Measurements from ENCODE around the gene SNRPD2.
"Not testable (repeated sequence)": the region's sequence is repeated elsewhere in the genome, so short reads cannot be mapped to it uniquely, and the experiment has no call there.

SNRPD2 gene

GRCh38 chr19:45705115-45705514 lies 13.4 kb upstream of the SNRPD2 start:
- DNase-seq (ENCODE audit: low read depth): no peak

DNA sequence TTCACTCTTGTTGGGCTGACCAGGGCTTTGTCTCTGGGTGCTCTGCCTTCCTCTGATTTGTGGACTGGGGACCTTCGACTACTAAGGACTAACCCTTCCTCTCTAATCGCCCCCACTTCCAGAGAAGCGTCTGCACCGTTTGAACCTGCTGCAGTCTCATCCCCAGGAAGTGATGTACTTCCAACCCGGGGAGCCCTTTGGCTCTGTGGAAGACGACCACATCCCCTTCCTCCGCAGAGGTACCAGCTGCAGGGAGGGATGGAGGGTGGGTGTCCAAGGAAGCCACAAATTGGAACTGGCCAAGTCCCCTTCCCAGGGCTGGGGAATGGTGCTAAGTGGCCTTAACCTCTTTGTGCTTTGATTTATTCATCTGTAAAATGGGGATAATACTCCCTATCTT lies 9.9 kb upstream of the SNRPD2 start:
- no peak for DNase-seq (ENCODE audit: low read depth)

GRCh38 chr19:45693106-45693788 lies 1.5 kb upstream of the SNRPD2 start:
- DNase-seq (ENCODE audit: low read depth): peak; percentile 68

DNA sequence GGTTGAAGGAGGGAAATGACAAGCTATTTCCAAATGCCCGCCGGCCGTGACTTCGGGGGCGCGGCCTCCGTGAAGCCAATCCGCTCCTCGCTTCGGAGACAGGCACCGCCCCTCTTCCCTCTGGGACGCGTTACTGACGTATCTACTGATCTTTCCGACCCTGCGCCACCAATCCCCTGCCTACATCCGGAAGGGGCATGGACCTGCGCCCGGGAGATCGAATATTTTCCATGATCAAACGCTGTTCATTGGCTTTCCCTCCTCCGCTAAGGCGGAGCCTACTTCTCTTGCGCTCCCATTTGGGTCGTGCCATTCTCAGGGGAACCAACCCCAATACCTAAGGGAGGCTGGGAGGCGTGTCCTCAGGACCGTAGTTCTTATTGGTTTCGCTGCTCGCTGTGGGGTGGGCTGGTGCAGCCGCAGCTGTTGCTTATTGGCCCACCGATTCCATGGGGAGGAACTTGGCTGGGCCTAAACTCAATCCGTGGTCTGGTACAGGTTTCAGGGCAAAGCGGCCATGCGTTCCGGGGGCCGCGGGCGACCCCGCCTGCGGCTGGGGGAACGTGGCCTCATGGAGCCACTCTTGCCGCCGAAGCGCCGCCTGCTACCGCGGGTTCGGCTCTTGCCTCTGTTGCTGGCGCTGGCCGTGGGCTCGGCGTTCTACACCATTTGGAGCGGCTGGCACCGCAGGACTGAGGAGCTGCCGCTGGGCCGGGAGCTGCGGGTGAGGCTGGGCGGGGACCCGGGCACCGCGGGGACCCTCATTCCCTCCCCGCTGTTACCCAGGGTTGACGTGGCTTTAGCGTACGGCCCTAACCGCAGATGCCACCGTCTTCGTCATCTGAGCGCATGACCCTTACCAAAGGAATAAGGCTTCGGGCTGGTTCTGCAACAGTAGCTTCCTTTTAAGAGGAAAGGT lies 693 bp upstream of the SNRPD2 start, which contains the start of gene QPCTL:
Gene QPCTL (plus strand): TSS at position 480 of the 919 bp plus-strand sequence. CDS start 38 bp downstream, at position 518.
- DNase-seq (ENCODE audit: low read depth): peak; percentile 95

DNA sequence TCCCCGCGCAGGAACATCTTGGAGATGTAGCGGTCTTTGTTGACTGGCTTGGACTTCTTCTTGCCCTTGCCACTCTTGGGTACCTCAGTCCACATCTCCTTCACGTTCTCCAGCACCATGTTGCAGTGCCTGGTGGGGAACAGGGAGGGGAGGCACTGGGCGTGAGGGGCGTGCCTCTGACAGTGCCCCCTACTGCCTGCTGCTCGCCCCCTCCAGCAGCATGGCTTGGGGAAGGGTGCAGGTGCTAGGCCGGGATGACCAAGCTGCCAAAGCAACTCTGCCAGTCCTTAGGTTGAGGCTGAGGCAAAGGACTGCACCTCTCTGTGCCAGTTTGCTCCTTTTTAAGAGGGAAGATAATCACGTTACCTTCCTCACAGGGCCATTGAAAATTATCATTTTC lies 4.2 kb downstream of the SNRPD2 start:
- DNase-seq (ENCODE audit: low read depth): no peak

- not testable (repeated sequence) for DNase-seq (ENCODE audit: low read depth)
These were observed 6.7 kb downstream of the SNRPD2 start for GRCh38 chr19:45685045-45685444.

DNA sequence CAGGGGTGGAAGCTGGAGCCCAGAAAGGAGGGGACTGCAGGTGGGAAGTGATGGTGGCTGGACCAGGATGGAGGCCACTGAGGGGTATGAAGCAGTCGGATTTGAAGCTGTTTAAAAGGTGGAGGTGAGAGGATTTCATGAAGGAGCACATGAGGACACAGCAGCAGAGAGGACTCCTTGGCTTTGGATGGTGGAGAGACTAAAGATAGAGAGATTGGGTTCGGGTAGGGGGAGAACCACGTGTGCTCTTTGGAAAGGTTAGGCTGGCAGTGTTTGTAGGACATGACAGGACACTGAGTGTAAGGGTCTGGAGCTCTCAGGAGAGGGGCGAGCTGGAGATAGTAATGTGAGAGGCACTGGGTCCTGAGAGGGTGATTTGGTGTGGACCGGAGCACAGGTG lies 8.8 kb downstream of the SNRPD2 start:
- no peak for DNase-seq (ENCODE audit: low read depth)

DNA sequence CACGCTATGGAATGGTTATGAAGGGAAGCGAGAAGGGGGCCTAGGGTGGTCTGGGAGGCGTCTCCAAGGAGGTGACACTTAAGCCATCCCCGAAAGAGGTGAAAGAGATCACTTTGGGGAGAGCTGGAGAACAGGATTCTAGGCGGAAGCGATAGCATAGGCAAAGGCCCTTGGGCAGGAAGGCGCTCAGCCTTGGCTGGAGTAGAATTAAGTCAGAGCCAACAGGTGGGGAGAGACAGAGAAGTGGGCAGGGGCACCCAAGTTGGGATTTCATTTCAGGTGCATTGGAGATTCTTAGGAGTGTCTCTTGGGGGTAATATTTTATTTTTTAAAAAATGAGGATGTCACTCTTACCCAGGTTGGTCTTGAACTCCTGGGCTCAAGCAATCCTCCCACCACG lies 9.6 kb downstream of the SNRPD2 start:
- DNase-seq (ENCODE audit: low read depth): no peak

DNA sequence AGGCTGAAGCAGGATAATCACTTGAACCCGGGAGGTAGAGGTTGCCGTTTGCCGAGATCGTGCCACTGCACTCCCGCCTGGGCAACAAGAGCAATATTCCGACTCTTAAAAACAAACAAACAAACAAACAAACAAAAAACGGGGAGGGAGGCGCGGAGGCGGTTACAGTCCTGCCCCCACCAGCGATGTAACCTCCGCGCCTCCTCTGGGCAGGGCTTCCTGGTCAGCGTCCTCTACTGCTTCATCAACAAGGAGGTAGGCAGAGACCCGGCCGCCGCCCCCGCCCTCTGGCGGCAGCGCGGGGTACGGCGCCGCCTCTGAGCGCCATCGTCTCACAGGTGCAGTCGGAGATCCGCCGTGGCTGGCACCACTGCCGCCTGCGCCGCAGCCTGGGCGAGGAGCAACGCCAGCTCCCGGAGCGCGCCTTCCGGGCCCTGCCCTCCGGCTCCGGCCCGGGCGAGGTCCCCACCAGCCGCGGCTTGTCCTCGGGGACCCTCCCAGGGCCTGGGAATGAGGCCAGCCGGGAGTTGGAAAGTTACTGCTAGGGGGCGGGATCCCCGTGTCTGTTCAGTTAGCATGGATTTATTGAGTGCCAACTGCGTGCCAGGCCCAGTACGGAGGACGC lies 10.2 kb downstream of the SNRPD2 start:
- DNase-seq (ENCODE audit: low read depth): peak; percentile 77

- DNase-seq (ENCODE audit: low read depth): peak; percentile 72
These were observed 14.2 kb downstream of the SNRPD2 start for GRCh38 chr19:45677351-45678230.

- DNase-seq (ENCODE audit: low read depth): peak; percentile 23
These were observed 14.9 kb downstream of the SNRPD2 start for GRCh38 chr19:45676851-45677263.

GRCh38 chr19:45674946-45675345 lies 16.8 kb downstream of the SNRPD2 start:
- no peak for DNase-seq (ENCODE audit: low read depth)

DNA sequence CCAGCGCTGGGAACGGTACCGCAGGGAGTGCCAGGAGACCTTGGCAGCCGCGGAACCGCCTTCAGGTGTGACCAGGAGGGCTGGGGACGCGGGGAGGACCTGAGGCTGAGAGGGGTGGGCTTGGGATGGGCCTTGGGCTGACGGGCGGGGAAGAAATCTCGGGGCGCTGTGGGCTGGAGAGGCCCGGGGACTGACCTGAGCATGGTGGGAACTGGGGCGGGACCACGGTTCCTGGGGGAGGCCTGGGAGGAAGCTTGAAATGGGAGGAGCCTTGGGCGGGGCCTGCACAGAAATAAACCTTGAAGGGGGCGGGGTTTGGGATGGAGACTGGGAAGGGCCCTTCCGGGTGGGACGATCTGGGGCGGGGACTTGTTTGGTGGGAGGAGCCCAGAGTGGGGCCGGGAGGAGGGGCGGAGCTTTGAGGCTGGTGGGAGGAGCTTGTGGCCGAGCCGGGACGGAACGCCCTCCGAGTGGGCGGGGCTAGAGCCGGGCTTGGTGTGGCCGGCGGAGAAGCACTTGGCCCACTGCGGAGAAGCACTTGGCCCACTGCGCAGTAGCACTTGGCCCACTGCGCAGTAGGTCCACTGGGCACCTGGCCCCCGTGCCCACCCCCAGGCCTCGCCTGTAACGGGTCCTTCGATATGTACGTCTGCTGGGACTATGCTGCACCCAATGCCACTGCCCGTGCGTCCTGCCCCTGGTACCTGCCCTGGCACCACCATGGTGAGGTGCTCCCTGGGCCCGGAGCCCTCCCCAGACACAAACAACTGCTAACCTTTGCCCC lies 20.9 kb downstream of the SNRPD2 start:
- peak; percentile 38 for DNase-seq (ENCODE audit: low read depth)

DNA sequence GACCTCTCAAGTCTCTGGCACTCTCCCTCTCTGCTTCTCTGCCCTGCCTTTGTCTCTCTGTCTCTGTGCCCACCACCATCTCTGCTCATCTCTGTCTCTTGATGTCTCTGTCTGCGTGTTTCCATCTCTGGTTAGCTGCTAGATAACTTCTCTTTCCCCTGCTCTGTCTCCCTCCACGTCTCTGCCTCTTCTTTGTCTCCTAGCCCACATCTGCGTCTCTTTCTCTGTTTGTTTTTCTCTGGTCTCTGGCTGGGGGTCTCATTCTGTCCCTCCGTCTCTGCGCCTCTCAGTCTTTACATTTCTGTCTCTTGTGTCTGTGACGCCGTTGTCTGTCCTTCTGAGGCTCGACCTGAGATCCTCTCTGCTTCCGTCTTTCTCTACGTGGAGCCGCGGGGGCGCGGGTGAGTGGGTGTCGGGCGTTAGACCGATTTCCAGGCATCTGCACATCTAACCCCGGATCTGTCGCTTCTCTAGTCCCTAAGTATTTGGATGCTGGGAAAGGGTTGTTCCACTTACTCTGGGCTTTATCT lies 23.3 kb downstream of the SNRPD2 start:
- DNase-seq (ENCODE audit: low read depth): no peak

DNA sequence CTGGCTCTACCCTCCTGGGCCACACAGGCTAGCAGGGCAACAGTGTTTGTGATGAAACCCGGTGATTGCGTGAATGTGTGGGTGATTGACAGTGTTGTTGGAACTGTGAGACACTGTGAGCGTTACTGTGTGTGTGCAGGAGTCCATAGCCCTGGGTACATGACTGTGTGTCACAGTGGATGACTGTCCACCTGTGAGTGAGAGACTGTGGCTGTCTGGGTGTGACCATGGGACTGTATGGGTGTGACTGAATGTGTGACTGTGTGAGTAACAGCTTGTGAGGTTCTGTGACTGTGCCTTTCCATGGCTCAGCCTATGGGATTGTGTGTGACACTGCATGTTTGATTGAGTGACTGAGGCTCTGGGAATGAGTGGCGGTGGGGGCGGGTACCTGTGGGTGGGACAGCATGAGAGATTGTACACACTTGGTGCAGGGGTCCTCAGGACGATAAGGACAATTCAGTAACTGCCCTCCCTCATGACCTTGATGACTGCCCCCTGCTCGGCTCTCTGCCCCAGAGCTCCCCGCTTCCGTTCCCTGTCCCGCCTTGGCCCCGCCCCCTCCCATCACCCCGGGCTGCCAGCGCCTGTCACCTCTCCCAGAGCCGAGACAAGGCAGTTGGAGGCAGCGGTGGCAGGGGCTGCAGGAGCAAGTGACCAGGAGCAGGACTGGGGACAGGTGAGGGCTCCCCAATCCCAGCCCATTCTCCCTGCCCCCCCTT lies 24.0 kb downstream of the SNRPD2 start, which contains the start of gene GIPR:
Gene GIPR (plus strand): TSS at position 602 of the 722 bp plus-strand sequence. CDS start 1,300 bp downstream, outside the sequence.
- DNase-seq (ENCODE audit: low read depth): peak; percentile 59

- no peak for DNase-seq (ENCODE audit: low read depth)
These were observed 27.2 kb downstream of the SNRPD2 start for GRCh38 chr19:45664575-45664974.

GRCh38 chr19:45663800-45664199 lies 28.0 kb downstream of the SNRPD2 start:
- DNase-seq (ENCODE audit: low read depth): no peak

DNA sequence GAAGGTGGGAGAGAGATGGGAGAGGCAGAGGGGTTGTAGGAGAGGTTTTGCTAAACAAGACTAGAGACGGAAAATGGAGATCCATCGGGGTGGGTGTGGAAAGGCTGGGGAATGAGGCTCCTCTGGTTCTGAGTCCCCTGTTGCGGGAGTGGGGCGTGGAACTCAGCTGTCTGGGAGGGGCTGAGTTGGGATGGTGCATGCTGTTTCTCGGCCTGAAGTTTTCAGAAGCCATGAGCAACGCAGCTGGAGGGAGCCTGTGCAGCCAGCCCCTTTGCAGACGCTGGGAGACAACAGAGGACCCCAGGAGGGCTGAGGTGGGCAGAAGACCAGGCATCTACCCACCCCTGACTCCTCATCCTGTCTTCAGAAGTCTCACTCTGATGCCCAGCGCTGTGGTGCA lies 31.1 kb downstream of the SNRPD2 start:
- no peak for DNase-seq (ENCODE audit: low read depth)

DNA sequence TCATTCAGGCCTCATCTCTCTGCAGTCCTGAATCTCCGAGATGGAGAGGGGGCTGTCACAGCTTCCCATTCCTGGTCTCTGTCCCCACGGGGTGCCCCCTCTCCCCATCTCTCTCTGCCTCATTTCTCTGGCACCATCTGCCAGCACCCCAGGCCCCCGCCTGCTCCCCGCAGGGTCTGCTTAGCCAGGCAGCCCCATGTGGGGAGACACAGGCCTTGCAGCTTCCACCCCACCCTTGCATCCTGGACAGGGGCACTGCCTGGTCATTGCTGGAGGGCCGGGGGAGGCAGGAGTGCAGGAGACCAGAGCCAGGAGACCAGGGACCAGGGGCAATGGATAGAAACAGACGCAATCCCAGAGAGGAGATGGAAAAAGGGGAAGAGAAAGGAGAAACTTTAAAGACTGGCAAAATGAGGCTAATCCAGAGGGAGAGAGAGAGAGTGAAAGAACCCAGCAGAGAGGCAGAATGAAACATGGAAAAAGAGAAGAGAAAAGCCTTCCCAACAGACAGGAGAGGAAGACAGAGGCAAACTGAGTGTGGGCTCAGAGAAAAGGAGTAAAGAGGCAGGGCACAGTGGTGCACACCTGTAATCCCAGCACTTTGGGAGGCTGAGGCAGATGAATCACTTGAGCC lies 32.5 kb downstream of the SNRPD2 start:
- DNase-seq (ENCODE audit: low read depth): no peak
